Fibroblast of villous mesenchyme (primary cell): Measurements from ENCODE around the gene LSM11. TPM values are rescaled to one million over a fixed set of nuclear protein-coding genes. Genes with fewer than 3 reads are reported as not detected.
A peak's percentile ranks its signal among the peaks of the same experiment; 100 is the strongest.

Source experiments
- DNase-seq: peaks from one replicate; pipeline ENCODE4 v3.0.0-alpha.2; 2010; ENCODE audit warnings: low read depth
- H3K4me3 ChIP-seq: 2 replicates; pipeline ENCODE4 v1.5.1; 2011; ENCODE audit warnings: low read depth, mild to moderate bottlenecking, low read length
- CTCF ChIP-seq: IDR thresholded peaks from 2 replicates; pipeline ENCODE4 v1.5.1; 2012; ENCODE audit warnings: low read depth, mild to moderate bottlenecking, low read length; ENCODE audit not compliant: insufficient read depth
- total RNA-seq: library from RNA; depleted of rRNA; stranded (reverse); fragments of >200 nt; gene quantifications from 2 replicates; pipeline ENCODE4 v1.2.3, GENCODE V29; 2012

LSM11 gene
- total RNA-seq, 1 donor = 5.6 TPM

DNA sequence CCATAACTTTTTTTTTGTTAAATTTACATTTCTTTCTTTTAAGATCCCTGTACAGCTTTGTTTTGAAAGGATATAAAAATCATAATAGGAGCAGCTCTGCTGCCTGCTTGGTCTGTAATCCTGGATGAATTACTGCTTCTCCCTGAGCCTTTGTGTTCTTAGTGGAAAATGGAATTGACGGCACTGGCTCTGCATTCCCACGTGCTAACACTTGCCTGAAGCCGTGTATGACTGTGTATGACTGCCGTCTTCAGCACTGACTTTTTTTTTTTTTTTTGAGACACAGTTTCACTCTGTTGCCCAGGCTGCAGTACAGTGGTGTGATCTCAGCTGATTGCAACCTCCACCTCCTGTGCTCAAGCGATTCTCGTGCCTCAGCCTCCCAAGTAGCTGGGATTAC lies 7.5 kb upstream of the LSM11 start:
- H3K4me3 ChIP-seq = no peak overlapping the region
- DNase-seq = no peak
- TF ChIP-seq CTCF = no peak

- DNase-seq = no peak
- no peak for TF ChIP-seq CTCF
- no peak overlapping the region for H3K4me3 ChIP-seq
These were observed 3.9 kb upstream of the LSM11 start for GRCh38 chr5:157739388-157740228.

DNA sequence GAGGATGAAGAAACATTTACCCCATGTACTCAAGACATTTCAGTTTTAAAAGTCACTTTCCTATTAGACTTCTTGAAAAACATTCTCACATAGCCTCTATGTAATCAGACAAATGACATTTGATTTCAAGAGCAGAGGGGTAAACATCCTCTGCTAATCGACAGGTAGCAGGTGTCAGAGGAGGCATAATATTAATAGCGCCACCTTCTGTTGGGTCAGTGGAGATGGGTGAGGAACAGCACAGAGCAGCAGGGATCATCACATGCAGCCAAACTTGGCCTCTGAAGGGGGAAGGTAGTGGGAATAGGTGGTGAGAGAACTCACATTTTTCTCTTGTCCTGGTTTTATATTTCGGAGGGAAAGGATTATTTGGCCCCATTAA lies 3.3 kb upstream of the LSM11 start:
- H3K4me3 ChIP-seq = no peak overlapping the region
- peak; percentile 47 for TF ChIP-seq CTCF
- DNase-seq = peak; percentile 8

- no peak overlapping the region for H3K4me3 ChIP-seq
- TF ChIP-seq CTCF = no peak
- no peak for DNase-seq
These were observed 2.4 kb upstream of the LSM11 start for GRCh38 chr5:157741131-157741530.

- H3K4me3 ChIP-seq = peak overlapping the region; percentile 82
- DNase-seq = peak; percentile 25
- no peak for TF ChIP-seq CTCF
These were observed 819 bp downstream of the LSM11 start for GRCh38 chr5:157744051-157745011.

DNA sequence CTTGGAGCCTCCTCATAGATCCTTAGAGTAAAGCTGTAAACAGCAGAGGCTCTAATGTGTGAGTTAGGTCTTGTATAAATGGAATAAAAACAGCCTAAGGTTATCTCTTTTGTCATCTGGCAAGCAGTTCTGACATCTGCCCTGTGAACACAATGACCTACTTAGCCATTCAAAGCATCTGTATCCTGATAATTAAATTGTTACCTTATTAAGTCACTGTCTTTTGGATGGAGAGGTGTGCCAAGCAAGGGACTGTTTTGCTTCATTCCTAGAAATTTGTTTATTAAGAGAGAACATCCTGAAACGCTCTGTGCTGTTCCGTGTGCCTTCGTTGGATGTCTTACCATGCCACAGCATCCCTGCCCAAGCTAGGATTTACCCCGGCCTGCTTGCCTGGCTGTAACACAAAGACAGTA lies 1.5 kb downstream of the LSM11 start:
- peak overlapping the region; percentile 82 for H3K4me3 ChIP-seq
- TF ChIP-seq CTCF = no peak

More for the DNA sequence above, 1.5 kb downstream of the LSM11 start:
- no peak for DNase-seq
